Hippocampal formation (tissue), 2 donors: Measurements from ENCODE around the gene CCDC112.

ENCODE experiments used
- DNase-seq, 2 donors: peaks; one replicate each; lab custom pipeline; 2025; lab: John Stamatoyannopoulos, UW

CCDC112 gene

DNA sequence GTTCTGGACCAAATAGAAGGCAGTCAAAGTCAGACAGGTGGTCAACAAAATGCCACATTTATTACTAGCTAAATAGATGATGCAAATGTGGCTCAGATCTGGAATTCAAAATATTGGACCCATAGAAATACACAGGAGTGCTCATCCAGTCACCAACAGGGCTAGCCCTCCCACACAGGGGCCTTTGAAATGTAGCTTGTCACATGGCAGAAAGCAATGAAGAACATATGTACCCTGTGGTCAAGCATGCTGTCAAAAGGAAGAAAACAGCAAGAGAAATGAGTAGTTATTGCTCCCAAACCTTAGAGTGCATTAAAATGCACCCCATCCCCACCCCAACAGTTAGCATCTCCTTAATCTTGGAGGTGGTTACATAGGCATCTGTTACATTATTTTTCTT lies 20.9 kb upstream of the CCDC112 start:
- DNase-seq = no peak

DNA sequence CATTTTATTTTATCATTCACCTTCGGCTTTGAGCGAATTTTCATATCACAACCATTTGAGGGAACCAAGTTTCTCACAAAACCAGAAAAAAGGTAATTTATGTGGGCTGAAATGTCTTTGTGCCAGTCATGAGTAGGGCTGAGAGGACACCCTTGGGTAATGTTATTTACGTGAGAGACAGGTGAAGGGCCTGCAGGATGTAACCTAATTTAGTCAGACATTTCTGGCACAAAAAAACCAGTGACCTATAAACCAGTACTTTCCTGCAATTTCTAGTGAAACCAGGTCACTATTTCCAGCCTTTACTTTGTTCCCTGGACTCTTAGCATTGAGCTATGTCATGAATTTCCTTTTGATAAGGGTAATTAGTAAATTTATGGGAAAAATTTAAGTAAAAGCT lies 17.2 kb upstream of the CCDC112 start:
- no peak for DNase-seq

DNA sequence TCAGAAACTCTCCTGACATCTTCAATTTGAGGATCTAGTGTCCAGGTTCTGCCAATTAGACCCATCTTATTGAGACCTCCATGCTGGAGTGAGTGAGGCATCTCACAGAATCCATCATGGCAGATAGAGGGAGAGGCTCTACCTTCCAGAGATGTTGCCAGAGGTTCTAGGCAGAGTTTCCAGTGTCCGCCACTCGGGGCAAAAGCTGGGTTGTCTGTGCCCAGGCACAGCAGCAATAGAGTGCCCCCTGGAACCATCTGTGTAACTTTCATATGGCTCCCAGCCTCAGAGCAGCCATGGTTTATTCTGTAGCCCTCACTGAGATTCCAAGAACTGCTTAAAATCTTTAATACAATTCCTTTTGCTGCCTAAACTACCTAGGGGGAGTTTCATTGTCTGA lies 16.6 kb upstream of the CCDC112 start:
- DNase-seq = no peak

DNA sequence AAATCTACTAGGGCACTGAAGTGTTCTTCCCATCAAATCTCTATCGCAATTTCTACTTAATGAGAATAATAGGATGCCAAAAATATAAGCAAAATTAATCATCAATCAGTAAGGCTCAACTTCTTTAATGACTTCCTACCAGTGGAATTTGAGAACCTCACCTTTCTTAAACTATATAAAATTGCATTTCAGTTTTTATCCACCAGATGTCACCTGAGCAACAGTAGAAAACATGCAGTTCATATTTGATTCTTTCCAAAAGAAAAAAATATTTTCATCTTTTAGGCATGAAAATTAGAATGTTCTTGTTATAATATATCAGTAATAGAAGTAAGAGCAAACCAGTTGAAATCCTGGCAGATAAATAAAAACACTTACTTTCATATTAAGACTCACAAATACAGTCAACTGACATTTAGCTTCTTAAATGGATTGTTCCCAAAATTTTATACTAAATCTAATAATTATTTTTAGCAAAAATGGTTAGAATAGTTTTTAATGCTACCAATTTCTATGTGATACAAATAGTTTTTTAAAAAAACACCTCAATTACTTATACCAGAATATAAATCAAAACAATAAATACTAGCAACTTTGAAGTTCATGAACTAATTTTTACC lies 13.4 kb upstream of the CCDC112 start:
- DNase-seq = peak in 1 of 2 donors; percentile 44

DNA sequence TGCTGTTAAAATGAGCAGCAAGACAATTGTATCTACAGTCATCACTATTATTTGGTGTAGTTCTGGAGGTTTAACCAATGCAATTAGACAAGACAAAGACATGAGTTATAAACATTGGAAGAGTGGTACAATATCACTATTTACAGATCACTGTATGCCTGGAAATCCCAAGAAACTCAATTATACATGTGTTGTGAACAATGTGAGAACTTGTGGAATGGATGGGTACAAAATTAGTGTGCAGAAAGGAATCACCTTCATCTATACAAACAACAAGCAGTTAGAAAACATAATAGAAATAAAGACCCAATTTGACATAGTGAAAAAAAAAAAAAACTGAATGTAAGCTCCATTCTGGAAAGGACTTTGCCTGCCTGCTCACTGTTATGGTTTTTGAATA lies 12.4 kb upstream of the CCDC112 start:
- no peak for DNase-seq

DNA sequence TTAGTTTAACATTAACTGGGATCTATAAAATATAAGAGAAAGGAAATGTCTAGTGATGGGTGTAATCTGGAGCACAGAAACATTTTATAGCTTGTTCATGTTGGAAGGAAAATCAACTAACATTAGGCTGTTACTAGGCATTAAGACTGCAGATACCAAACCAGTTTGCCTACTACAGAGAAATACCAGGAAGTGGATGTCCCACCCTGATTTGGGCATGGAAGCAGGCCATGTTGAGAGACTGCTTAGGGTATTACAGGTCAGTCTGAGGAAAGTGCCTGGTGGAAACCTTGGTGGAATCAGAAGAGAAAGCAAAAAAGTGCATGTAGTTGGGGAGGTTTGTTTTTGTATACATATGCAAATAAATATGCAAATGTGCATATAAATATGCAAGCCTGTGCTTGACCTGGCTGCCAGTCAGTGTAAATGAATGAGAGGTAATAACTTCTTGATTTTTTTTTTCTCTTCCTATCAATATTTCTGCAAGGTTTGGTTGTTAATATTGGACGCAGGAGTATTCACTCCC lies 9.6 kb upstream of the CCDC112 start:
- DNase-seq = no peak

DNA sequence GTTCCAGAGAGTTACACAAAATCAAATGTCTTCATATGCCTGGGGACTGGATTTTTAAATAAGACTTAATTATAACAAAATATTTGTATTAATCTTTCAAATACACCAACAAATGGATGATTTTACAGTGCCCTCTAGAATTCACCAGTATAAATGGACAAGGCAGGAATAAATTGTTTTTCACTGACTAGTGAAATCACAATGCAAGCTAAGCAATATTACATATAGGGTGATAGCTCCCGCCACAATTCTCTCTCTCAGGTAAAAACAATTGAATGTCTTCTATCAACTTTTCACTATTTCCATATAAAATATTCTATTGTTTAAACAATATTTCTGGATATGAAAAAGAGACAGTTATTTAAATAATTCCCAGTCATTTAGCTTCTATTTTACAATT lies 8.0 kb upstream of the CCDC112 start:
- DNase-seq = no peak

DNA sequence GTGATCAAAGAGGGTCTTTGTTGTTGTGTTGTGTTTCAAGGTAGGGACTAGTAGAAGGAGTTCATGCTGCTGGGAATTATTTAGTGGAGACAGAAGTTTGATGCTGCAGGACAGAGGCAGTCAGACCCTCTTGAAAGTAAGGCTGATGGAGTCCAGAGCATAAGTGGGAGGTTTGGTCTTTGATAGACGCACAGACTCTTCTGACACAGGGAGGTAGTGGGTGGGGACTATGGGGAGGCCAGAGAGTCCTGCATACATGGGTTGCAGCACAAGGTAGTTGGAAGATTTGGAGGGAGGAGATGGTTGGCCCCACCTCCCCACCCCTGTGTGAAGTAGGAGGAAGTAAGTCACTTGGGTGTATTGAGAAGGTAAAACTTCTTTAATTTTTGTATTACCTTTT lies 2.4 kb upstream of the CCDC112 start:
- DNase-seq = no peak

DNA sequence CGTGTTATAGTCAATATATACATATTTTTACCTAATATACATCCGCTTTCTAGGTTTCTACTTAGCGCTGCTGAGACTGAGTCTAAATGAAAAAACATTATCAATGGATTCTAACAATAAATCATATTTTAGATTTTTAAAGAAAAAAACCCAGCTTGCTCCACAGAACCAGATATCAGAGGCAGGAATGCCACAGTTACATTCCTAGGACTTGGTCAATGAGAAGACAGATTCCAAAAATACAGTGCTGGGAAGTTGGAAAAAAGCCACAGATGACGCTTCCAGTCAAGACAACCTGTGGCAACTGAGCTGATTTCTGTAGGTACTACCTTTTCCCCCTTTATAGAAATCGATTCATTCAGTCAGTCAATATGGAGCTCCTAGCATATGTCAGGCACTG lies 577 bp upstream of the CCDC112 start:
- no peak for DNase-seq

DNA sequence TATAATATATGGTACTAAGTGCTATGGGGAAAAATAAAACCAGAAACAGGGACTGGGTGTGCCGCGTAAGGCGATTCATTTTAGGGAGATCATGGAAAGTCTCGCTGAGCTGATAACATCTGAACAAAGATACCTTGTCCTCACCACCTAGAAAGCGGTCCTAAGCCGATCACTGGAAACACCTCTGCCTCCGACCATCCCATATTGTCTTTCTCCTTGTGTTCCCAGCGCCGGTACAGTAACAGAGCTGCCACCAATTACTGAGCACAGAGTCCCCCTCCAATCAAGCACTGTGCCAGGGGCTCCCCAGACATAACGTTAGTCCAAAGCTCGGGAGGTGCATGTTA lies 704 bp downstream of the CCDC112 start:
- DNase-seq = no peak

DNA sequence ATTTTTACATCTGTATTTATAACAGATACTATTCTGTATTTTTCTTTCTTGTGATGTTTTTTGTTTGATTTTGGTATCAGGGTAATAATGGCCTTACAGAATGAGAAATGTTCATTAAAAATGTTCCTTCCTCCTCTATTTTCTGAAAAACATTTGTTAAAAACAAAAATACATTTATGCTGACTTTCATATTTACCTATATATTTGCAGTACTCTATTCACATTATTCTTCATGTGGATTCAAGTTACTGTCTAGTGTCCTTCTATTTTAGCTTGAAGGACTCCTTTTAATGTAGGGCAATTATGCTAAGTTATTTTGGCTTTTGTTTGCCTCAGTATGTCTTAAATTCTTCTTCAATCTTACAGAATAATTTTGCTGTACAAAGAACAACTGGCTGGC lies 5.1 kb downstream of the CCDC112 start:
- DNase-seq = no peak

DNA sequence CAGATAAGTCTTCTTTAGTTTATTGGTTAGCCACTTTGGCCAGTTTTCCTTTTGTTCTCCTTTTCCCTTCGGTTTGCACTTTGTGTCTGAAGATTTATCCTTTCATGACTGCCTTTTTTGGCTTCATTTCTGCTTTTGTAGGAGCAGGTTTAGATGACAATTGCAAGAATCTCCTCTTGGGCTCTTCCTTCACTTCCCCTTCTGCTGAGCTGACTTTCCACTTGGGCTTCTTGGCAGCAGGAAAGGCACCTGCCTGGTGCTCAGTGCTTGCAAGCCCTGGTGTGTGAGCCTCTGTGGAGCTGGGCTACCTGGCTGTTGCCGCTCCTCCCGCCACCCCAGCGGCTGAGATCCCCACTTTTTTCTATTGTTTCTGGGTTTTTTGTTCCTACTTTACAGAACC lies 7.3 kb downstream of the CCDC112 start:
- DNase-seq = no peak

DNA sequence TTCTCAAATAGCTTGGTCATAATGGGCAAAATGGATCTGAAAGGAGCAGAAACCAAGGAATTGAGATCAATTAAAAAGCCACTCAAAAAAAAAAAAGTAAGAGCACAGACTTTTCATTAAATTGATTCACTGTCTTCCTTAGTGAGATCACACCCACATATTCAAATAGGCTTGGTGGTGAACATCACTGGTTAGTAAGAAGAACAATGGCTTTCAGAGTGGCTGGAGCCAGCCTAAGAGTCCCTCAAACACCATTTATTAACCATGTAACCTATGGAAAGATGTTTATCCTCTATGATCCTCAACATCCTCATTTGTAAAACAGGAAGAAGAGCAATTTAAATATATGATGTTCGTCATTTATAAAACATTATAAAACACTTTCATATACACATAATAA lies 12.4 kb downstream of the CCDC112 start:
- peak in 1 of 2 donors; percentile 33 for DNase-seq

DNA sequence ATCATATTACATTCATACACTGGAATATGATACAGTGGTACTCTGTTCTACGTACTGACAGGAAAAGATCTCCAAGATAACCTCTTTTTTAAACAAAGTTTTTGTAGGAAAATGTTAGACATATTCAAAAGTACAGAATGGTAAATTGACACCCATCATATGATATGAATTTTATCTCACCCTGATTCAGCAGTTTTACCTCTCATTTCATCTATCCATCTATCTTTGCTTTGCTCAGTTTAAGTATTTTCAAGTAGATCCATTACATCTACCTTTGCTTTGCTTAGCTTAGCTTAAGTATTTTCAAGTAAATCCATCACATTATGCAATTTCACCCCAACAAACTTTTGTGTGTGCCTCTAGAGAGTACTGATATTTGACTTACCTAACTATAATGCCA lies 14.3 kb downstream of the CCDC112 start:
- no peak for DNase-seq

DNA sequence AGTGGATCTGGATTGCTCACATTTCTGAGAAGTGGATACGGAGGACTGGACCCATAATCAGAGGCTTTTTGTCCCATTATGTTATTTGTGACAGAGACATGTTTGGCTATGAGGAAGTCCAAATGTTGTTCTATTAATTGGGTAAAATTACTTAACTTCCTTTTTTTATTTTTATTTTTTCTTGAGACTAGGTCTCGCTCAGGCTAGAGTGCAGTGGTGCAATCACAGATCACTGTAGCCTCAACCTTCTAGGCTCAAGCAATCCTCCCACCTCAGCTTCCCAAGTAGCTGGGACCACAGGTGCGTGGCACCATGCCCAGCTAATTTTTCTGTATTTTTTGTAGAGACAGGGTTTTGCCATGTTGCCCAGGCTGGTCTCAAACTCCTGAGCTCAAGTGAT lies 21.9 kb downstream of the CCDC112 start:
- DNase-seq = no peak

DNA sequence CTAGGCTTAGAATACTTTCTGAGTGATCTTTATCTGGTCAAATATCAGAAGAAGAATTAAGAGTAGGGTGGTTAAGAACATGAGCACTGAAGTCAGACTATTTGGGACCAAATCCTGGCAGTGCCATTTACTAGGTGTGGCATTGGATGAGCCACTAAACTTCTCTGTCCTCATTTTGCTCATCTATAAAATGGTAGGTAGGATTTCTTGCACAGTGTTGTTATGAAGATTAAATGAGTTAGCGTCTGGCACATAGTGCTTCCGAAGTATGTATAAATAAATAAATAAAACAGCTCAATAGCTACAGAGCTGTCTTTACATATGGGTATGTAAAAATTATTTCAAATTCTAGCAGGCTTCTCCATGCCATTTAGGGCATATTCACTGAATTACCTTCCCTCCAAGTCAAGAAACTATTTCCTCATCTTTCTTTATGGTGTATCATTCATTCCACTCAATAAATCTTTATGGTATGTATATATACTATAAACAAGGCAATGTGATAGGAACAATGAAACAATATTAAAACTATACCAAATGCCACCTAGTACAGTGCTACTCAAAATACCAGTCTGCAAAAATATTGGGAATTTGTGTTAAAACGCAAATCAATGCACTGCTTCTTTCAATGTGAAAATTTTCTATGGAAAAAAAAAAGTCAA lies 24.0 kb downstream of the CCDC112 start:
- no peak for DNase-seq

DNA sequence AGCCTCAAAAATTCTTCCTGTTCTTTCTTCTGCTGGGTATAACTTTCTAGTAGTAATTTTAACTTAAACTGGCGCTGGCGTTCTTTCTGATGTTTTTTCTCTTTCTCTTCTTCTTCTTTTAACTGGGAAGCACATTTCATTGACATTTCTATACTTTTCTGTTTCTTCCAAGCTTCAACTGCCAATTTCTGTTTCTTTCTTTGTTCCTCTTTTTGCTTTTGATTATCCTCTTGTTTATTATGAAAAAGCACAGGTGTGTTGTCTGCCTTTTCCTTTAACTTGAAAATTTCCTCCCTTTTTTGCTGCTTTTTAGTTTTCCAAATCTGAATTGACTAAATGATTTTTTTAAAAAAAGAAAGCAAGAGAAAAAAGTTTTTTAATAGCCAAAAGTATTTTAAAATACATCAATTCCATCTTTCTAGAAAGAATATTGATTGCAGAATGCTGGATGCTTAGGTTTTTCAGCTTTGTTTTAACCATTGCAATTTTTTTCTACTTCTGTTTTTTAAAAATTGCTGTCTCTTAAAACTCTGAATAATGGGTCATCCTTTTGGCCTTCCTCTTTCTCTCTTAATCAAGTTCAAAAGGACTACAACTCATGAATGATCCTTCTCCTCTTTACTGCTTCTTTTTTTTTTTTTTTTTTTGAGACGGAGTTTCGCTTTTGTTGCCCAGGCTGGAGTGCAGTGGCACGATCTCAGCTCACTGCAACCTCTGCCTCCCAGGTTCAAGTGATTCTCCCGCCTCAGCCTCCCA lies 25.0 kb downstream of the CCDC112 start:
- DNase-seq = no peak

DNA sequence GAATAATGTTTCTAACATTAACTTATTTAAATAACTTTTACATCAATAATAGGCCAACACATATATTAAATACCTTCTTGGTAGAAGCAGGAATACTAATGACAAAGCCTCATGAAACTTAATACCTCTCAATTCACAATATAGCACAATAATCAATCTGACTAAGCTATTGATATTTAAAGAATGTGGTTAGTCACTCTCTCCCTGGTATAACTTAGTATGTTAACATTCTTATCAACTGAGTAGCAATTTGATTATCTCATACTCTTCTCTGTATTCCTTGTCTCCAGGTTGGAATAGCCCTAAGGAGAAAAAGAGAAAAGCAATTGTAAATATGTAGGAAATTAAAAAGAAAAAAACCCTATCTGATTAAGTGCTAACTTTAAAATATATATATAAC lies 28.8 kb downstream of the CCDC112 start:
- no peak for DNase-seq

DNA sequence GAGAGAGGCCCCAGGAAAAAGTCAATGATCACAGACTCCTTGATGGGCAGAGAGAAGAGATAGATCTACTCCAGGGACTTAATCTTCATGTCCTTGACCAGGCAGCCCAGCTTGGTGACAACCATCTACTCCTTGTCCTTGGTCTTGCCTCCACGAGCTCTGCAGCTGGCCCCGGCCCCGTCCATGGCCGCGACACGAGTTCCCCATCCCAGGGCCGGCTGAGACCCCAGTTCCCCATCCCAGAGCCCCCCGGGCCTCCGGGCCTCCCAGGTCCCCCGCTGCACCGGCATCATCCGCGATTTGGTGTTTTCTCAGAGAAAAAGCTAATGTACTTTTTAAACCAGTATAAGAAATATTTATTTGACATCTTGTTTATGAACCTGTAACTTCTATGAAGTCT lies 31.2 kb downstream of the CCDC112 start:
- no peak for DNase-seq

DNA sequence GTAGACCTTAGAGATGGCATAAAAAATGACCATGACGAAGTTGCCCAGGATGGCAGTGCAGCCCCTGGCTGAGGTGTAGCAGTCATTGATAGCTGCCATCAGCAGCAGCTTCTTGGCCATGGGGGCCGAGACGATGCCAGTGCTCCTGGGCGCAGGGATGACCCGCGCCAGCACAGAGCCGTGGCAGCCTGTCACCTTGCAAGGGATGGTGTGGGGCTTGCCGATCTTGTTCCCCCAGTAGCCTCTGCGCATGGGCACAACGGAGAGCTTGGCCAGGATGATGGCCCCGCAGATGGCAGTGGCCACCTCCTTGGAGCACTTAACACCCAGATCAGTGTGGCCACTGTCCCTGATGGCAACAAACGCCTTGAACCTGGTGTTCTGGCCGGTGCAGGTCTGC lies 31.7 kb downstream of the CCDC112 start:
- DNase-seq = no peak

DNA sequence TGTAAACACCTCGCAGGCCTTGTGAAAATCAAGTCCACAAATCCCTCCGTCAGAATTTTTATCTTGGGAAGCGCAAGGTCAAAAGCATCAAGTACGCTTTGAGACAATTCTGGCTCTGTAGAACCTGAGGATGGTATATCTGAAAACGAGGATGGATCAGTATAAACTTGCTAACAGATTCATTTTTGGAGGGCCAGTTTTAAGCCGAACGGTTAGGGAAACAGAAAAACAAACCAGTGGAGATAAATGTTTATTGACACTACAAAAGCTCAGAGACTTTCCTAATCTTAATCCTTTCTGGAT lies 33.4 kb downstream of the CCDC112 start:
- no peak for DNase-seq

DNA sequence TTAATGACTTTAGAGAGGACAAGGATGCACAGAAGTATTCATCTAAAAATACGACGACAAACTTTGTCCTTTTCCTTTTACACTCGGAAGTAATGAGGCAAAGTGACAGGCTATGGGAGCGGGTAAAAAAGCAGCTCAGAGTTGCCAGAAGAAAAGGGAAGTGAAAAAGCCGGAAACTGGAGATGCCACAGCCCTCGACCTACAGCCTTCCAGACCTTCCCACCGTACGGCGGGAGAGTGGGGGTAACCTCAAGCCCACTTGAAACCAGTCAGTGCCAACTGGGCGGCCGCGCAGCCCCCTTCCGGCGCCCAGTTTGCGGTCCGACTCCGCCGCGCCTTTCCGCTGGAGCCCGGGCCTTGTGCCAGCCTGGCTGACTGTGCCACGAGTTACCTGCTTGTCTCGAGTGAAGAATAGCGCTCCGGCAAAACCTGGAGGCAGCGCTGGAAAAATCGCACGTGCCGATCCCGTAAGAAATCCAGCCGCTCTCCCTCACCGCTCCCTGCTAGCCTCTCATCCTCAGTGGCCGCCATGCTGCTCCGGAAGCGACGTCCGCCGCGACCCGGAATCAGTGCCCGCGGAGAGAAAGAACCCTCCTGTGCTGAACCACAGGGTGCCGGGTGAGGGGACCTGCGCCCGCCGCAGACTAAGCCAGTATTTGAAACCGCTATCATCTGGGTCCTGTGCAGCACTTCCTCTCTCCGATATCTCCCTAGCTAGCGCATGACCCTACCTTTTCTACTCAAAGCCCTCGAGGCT lies 34.0 kb downstream of the CCDC112 start, which contains the start of gene PGGT1B:
Gene PGGT1B, minus strand, starts transcription at position 557 of the 757 bp plus-strand sequence. Its CDS starts 26 bp downstream, at position 531.
- DNase-seq = peak; percentile 63 to 82

DNA sequence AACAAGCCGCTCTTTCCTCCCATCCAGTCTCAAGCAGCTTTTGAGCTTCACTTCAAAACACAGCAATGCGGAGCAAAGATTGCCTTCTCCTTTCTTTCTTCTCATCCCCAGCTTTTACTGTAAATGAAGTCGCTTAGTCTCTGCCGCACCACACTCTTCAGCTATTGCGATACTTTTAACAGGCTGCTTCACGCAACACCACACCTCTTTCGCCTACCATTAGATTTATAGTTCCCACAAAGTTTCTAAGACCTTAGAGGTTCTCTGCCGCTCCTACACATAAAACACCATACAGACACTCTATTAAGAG lies 34.5 kb downstream of the CCDC112 start:
- no peak for DNase-seq
